Liver (tissue), 9 donors: Measurements from ENCODE around the gene FBLN1. TPM values are rescaled to one million over a fixed set of nuclear protein-coding genes. Genes with fewer than 3 reads are reported as not detected.

ENCODE experiments used
- DNase-seq: peaks from one replicate; pipeline ENCODE4 v3.0.0-alpha.2; 2017; ENCODE audit warnings: low spot score
- H3K27ac ChIP-seq, 2 donors: one replicate each; pipeline ENCODE4 v1.7.0; 2013; ENCODE audit warnings: inconsistent platforms in 2 of 2, low read length in 2 of 2, control low read depth in 1 of 2, low read depth in 1 of 2, mild to moderate bottlenecking in 1 of 2
- H3K27me3 ChIP-seq, 4 donors: one replicate each; pipeline versions ENCODE4 v1.6.1 to v1.7.0; 2013; ENCODE audit warnings: low read length in 3 of 4, inconsistent platforms in 1 of 4, mild to moderate bottlenecking in 1 of 4, moderate library complexity in 1 of 4; ENCODE audit not compliant: control insufficient read depth in 4 of 4, insufficient read depth in 4 of 4
- H3K36me3 ChIP-seq, 4 donors: one replicate each; pipeline versions ENCODE4 v1.6.1 to v1.7.0; 2013; ENCODE audit warnings: low read length in 3 of 4, mild to moderate bottlenecking in 3 of 4, low read depth in 1 of 4, moderate library complexity in 1 of 4; ENCODE audit not compliant: control insufficient read depth in 4 of 4, insufficient read depth in 3 of 4
- H3K4me1 ChIP-seq, 4 donors: one replicate each; pipeline versions ENCODE4 v1.6.1 to v1.7.0; 2013; ENCODE audit warnings: low read length in 3 of 4, mild to moderate bottlenecking in 3 of 4, moderate library complexity in 1 of 4; ENCODE audit not compliant: control insufficient read depth in 4 of 4, insufficient read depth in 4 of 4
- H3K4me3 ChIP-seq, 3 donors: one replicate each; pipeline versions ENCODE4 v1.6.1 to v1.7.0; 2013; ENCODE audit warnings: low read length in 3 of 3, control low read depth in 1 of 3, low read depth in 1 of 3, mild to moderate bottlenecking in 1 of 3
- H3K9ac ChIP-seq, 2 donors: one replicate each; pipeline ENCODE4 v1.7.0; 2013; ENCODE audit warnings: low read length in 2 of 2, mild to moderate bottlenecking in 2 of 2, moderate library complexity in 2 of 2, control low read depth in 1 of 2, low read depth in 1 of 2
- H3K9me3 ChIP-seq, 4 donors: one replicate each; pipeline versions ENCODE4 v1.6.1 to v1.7.0; 2013; ENCODE audit warnings: low read length in 3 of 4; ENCODE audit not compliant: control insufficient read depth in 4 of 4
- EGR1 ChIP-seq, 2 donors: IDR thresholded peaks; 2 replicates each; pipeline ENCODE4 v1.6.1; 2016 to 2018; ENCODE audit warnings: antibody characterized with exemption in 2 of 2, low read depth in 2 of 2
- FOXA1 ChIP-seq: IDR thresholded peaks from 2 replicates; pipeline ENCODE4 v1.6.1; 2016; ENCODE audit warnings: antibody characterized with exemption
- FOXA2 ChIP-seq: IDR thresholded peaks from 2 replicates; pipeline ENCODE4 v1.6.1; 2016; ENCODE audit warnings: antibody characterized with exemption
- GABPA ChIP-seq, 2 donors: IDR thresholded peaks in 1 of 2; conservative IDR thresholded peaks in 1 of 2; 2 replicates each; pipeline ENCODE4 v1.6.1; 2016; ENCODE audit warnings: antibody characterized with exemption in 2 of 2, mild to moderate bottlenecking in 1 of 2, moderate library complexity in 1 of 2
- HNF4A ChIP-seq, 2 donors: conservative IDR thresholded peaks; 2 replicates each; pipeline ENCODE4 v1.6.1; 2016; ENCODE audit warnings: antibody characterized with exemption in 2 of 2, mild to moderate bottlenecking in 2 of 2
- HNF4G ChIP-seq: IDR thresholded peaks from 2 replicates; pipeline ENCODE4 v1.6.1; 2016; ENCODE audit warnings: antibody characterized with exemption
- JUND ChIP-seq, 2 donors: IDR thresholded peaks; 2 replicates each; pipeline ENCODE4 v1.6.1; 2016; ENCODE audit warnings: antibody characterized with exemption in 2 of 2
- NR2F2 ChIP-seq: IDR thresholded peaks from 2 replicates; pipeline ENCODE4 v1.6.1; 2016; ENCODE audit warnings: antibody characterized with exemption
- RAD21 ChIP-seq, 2 donors: IDR thresholded peaks; 2 replicates each; pipeline ENCODE4 v1.6.1; 2016; ENCODE audit warnings: antibody characterized with exemption in 2 of 2, mild to moderate bottlenecking in 2 of 2
- RXRA ChIP-seq, 2 donors: IDR thresholded peaks; 2 replicates each; pipeline ENCODE4 v1.6.1; 2017 to 2018; ENCODE audit warnings: antibody characterized with exemption in 2 of 2, mild to moderate bottlenecking in 1 of 2
- SP1 ChIP-seq: IDR thresholded peaks from 2 replicates; pipeline ENCODE4 v1.6.1; 2018; ENCODE audit warnings: antibody characterized with exemption, mild to moderate bottlenecking
- TAF1 ChIP-seq: conservative IDR thresholded peaks from 2 replicates; pipeline ENCODE4 v1.6.1; 2016; ENCODE audit warnings: antibody characterized with exemption, mild to moderate bottlenecking
- YY1 ChIP-seq: IDR thresholded peaks from 2 replicates; pipeline ENCODE4 v1.6.1; 2016; ENCODE audit warnings: antibody characterized with exemption, mild to moderate bottlenecking
- WGBS: extraction: QIAGEN DNeasy Blood & Tissue Kit; methylation state at CpG from one replicate; pipeline ENCODE4 v1.1.7; 2013; 5-methylcytosine and 5-hydroxymethylcytosine counted together
- polyA plus RNA-seq, 2 donors: library from polyadenylated mRNA; stranded (reverse) in 1 of 2; unstranded in 1 of 2; fragments of 200-250 nt in 1 of 2; fragments of >200 nt in 1 of 2; fragmentation: Nextera tagmentation in 1 of 2; extraction: Ambion mirVana in 1 of 2; gene quantifications; one replicate each; pipeline versions ENCODE4 v1.2.1 to v1.2.3, GENCODE V29; 2013 to 2015
- total RNA-seq, 2 donors: library from RNA; depleted of rRNA; stranded (reverse); fragments of >200 nt; gene quantifications; one replicate each; pipeline ENCODE4 v1.2.3, GENCODE V29; 2014
- TF ChIP-seq, protein P1 (sequence below): fragments of 150-350 bp; IDR thresholded peaks from 2 replicates; pipeline ENCODE4 v1.5.1; 2017; ENCODE audit warnings: improper control_type of control experiment, low read depth, low read length; ENCODE audit not compliant: missing input control
- TF ChIP-seq, protein P2 (sequence below): IDR thresholded peaks from 2 replicates; pipeline ENCODE4 v1.6.1; 2016; ENCODE audit warnings: antibody characterized with exemption
- TF ChIP-seq, protein P3 (sequence below): IDR thresholded peaks from 2 replicates; pipeline ENCODE4 v1.6.1; 2016; ENCODE audit warnings: antibody characterized with exemption
- TF ChIP-seq, protein P4 (sequence below): IDR thresholded peaks from 2 replicates; pipeline ENCODE4 v1.6.1; 2016; ENCODE audit warnings: antibody characterized with exemption, mild to moderate bottlenecking
- TF ChIP-seq, protein P5 (sequence below): IDR thresholded peaks from 2 replicates; pipeline ENCODE4 v1.6.1; 2016; ENCODE audit warnings: antibody characterized with exemption
- donor health status: healthy.
- donor health status: healthy.
- donor health status: healthy.
- donor health status: healthy.
- donor health status: healthy.

FBLN1 gene
- total and polyA plus RNA-seq, 4 donors: 2.2 to 9.3 (median 6.3) TPM

DNA sequence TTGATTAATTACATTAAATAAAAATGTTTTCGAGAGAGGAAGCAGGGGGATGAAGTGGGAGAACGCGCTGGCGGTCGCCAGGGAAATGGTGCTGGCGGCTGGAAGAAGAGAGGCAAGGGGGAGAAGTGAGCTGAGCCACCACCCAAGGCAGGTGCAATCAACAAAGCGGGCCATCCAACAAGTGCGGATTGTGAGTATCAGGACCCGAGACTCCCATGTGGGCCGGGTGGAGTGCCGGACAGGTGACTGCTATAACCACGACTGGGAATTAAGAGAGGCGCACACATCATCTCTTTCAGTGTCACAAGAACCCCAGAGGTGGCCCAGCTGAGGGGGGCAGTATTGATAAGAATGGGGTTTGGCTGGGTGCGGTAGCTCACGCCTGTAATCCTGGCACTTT lies 127.8 kb downstream of the FBLN1 start:
- peaks cover 0 to 8% (median 2%) of the 10 kb centered on the region in 4 donors for H3K27me3 ChIP-seq
- no peaks in the 10 kb centered on the region for H3K9me3 ChIP-seq
- TF ChIP-seq FOXA1: no peak
- TF ChIP-seq RXRA (IDR thresholded peaks at IDR 0.05): no peak
- no peak for TF ChIP-seq EGR1 (IDR thresholded peaks at IDR 0.05; ENCODE audit: low read depth in 2 of 2)
- TF ChIP-seq, protein P1, sequence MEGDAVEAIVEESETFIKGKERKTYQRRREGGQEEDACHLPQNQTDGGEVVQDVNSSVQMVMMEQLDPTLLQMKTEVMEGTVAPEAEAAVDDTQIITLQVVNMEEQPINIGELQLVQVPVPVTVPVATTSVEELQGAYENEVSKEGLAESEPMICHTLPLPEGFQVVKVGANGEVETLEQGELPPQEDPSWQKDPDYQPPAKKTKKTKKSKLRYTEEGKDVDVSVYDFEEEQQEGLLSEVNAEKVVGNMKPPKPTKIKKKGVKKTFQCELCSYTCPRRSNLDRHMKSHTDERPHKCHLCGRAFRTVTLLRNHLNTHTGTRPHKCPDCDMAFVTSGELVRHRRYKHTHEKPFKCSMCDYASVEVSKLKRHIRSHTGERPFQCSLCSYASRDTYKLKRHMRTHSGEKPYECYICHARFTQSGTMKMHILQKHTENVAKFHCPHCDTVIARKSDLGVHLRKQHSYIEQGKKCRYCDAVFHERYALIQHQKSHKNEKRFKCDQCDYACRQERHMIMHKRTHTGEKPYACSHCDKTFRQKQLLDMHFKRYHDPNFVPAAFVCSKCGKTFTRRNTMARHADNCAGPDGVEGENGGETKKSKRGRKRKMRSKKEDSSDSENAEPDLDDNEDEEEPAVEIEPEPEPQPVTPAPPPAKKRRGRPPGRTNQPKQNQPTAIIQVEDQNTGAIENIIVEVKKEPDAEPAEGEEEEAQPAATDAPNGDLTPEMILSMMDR: no peak
- no peak for TF ChIP-seq HNF4G
- TF ChIP-seq FOXA2: no peak
- TF ChIP-seq NR2F2: no peak
- TF ChIP-seq JUND (IDR thresholded peaks at IDR 0.05): no peak
- TF ChIP-seq RAD21 (IDR thresholded peaks at IDR 0.05): no peak
- no peak for TF ChIP-seq HNF4A (conservative IDR thresholded peaks at IDR 0.05)
- TF ChIP-seq YY1: no peak
- TF ChIP-seq, protein P2, sequence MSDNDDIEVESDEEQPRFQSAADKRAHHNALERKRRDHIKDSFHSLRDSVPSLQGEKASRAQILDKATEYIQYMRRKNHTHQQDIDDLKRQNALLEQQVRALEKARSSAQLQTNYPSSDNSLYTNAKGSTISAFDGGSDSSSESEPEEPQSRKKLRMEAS: no peak
- no peak for TF ChIP-seq TAF1
- TF ChIP-seq, protein P3, sequence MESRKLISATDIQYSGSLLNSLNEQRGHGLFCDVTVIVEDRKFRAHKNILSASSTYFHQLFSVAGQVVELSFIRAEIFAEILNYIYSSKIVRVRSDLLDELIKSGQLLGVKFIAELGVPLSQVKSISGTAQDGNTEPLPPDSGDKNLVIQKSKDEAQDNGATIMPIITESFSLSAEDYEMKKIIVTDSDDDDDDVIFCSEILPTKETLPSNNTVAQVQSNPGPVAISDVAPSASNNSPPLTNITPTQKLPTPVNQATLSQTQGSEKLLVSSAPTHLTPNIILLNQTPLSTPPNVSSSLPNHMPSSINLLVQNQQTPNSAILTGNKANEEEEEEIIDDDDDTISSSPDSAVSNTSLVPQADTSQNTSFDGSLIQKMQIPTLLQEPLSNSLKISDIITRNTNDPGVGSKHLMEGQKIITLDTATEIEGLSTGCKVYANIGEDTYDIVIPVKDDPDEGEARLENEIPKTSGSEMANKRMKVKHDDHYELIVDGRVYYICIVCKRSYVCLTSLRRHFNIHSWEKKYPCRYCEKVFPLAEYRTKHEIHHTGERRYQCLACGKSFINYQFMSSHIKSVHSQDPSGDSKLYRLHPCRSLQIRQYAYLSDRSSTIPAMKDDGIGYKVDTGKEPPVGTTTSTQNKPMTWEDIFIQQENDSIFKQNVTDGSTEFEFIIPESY: no peak
- TF ChIP-seq, protein P4, sequence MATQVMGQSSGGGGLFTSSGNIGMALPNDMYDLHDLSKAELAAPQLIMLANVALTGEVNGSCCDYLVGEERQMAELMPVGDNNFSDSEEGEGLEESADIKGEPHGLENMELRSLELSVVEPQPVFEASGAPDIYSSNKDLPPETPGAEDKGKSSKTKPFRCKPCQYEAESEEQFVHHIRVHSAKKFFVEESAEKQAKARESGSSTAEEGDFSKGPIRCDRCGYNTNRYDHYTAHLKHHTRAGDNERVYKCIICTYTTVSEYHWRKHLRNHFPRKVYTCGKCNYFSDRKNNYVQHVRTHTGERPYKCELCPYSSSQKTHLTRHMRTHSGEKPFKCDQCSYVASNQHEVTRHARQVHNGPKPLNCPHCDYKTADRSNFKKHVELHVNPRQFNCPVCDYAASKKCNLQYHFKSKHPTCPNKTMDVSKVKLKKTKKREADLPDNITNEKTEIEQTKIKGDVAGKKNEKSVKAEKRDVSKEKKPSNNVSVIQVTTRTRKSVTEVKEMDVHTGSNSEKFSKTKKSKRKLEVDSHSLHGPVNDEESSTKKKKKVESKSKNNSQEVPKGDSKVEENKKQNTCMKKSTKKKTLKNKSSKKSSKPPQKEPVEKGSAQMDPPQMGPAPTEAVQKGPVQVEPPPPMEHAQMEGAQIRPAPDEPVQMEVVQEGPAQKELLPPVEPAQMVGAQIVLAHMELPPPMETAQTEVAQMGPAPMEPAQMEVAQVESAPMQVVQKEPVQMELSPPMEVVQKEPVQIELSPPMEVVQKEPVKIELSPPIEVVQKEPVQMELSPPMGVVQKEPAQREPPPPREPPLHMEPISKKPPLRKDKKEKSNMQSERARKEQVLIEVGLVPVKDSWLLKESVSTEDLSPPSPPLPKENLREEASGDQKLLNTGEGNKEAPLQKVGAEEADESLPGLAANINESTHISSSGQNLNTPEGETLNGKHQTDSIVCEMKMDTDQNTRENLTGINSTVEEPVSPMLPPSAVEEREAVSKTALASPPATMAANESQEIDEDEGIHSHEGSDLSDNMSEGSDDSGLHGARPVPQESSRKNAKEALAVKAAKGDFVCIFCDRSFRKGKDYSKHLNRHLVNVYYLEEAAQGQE: no peak
- TF ChIP-seq GABPA (IDR thresholded peaks at IDR 0.05 in 1 of 2, conservative IDR thresholded peaks at IDR 0.05 in 1 of 2): no peak
- TF ChIP-seq, protein P5, sequence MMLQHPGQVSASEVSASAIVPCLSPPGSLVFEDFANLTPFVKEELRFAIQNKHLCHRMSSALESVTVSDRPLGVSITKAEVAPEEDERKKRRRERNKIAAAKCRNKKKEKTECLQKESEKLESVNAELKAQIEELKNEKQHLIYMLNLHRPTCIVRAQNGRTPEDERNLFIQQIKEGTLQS: no peak
- TF ChIP-seq SP1: no peak
- H3K4me1 ChIP-seq: no peaks in the 10 kb centered on the region
- WGBS: 94% methylated on average over 15 of the region's 15 CpGs
- no peak overlapping the region for H3K9ac ChIP-seq
- no peak overlapping the region for H3K27ac ChIP-seq
- DNase-seq: no peak
- H3K4me3 ChIP-seq: no peak overlapping the region
- no peaks in the 10 kb centered on the region for H3K36me3 ChIP-seq
